Upper lobe of right lung (tissue), 1 donor: ENCODE results near the gene TCF7L1. TPM values are rescaled to one million over a fixed set of nuclear protein-coding genes. Genes with fewer than 3 reads are reported as not detected.
A peak's percentile ranks its signal among the peaks of the same experiment; 100 is the strongest.

Source experiments
- ATAC-seq: fragments of 200-7000 bp; cut with Tn5 transposase; one replicate; pipeline ENCODE4 v1.9.1; 2020; ENCODE audit warnings: mild to moderate bottlenecking, moderate library complexity
- DNase-seq: peaks from one replicate; pipeline ENCODE4 v3.0.0-alpha.2; 2020
- H3K27ac ChIP-seq: fragments of 200-600 bp; one replicate; pipeline ENCODE4 v1.8.0; 2022
- H3K27me3 ChIP-seq: fragments of 200-600 bp; one replicate; pipeline ENCODE4 v1.8.0; 2022; ENCODE audit warnings: mild to moderate bottlenecking
- H3K36me3 ChIP-seq: fragments of 200-600 bp; one replicate; pipeline ENCODE4 v1.8.0; 2022
- H3K4me1 ChIP-seq: fragments of 200-600 bp; one replicate; pipeline ENCODE4 v1.8.0; 2022
- H3K4me3 ChIP-seq: fragments of 200-600 bp; one replicate; pipeline ENCODE4 v1.8.0; 2022; ENCODE audit warnings: mild to moderate bottlenecking
- H3K9me3 ChIP-seq: fragments of 200-600 bp; one replicate; pipeline ENCODE4 v1.8.0; 2022
- CTCF ChIP-seq: fragments of 200-600 bp; IDR thresholded peaks from one replicate; pipeline ENCODE4 v1.8.0; 2022; ENCODE audit warnings: antibody characterized with exemption
- intact Hi-C: fragments of 100-400 bp; cut with DNase I; formaldehyde crosslinking; loops from one replicate; pipeline ENCODE4 v1.11.0; 2022
- total RNA-seq: library from RNA; stranded (reverse); fragmentation: NEBNext Ultra II Directional; extraction: Animal tissue kit (Norgen Biotek cat#: 25700); gene quantifications from one replicate; pipeline ENCODE4 v1.2.1, GENCODE V29; 2021
- donor health status: DM: no; HTN: yes; CAD: no; lungs with severe emphysema.

Gene TCF7L1
- total RNA-seq, 1 donor from 2014 or later, result 21.1 TPM

GRCh38 chr2:85244828-85245227, 111.6 kb downstream of the TCF7L1 start:
- DNase-seq (no peak), ATAC-seq (no peak)
- H3K36me3 ChIP-seq, result no peaks in the 10 kb centered on the region
- H3K27me3 ChIP-seq, result no peaks in the 10 kb centered on the region
- no peak overlapping the region for H3K27ac ChIP-seq
- peaks cover 36% of the 10 kb centered on the region for H3K4me1 ChIP-seq
- H3K4me3 ChIP-seq, result no peak overlapping the region
- H3K9me3 ChIP-seq, result no peaks in the 10 kb centered on the region
- TF ChIP-seq CTCF, result no peak
- intact Hi-C loops, result no loop called here

- H3K9me3 ChIP-seq, result no peaks in the 10 kb centered on the region
- no peaks in the 10 kb centered on the region for H3K36me3 ChIP-seq
- H3K27ac ChIP-seq, result no peak overlapping the region
- no peak for ATAC-seq
- DNase-seq, result no peak
- H3K4me3 ChIP-seq, result no peak overlapping the region
- no peak for TF ChIP-seq CTCF
- H3K27me3 ChIP-seq, result no peaks in the 10 kb centered on the region
- intact Hi-C loops, result no loop called here
- peaks cover 43% of the 10 kb centered on the region for H3K4me1 ChIP-seq
These were observed 112.7 kb downstream of the TCF7L1 start for GRCh38 chr2:85245891-85246290.

GRCh38 chr2:85246348-85246747, 113.2 kb downstream of the TCF7L1 start:
- DNase-seq (no peak), ATAC-seq (peak; percentile 71)
- H3K36me3 ChIP-seq, result no peaks in the 10 kb centered on the region
- peaks cover 41% of the 10 kb centered on the region for H3K4me1 ChIP-seq
- H3K27me3 ChIP-seq, result no peaks in the 10 kb centered on the region
- intact Hi-C loops, result no loop called here
- TF ChIP-seq CTCF, result no peak
- H3K27ac ChIP-seq, result no peak overlapping the region
- H3K9me3 ChIP-seq, result no peaks in the 10 kb centered on the region
- H3K4me3 ChIP-seq, result no peak overlapping the region

GRCh38 chr2:85247610-85248009, 114.4 kb downstream of the TCF7L1 start:
- intact Hi-C loops, result no loop called here
- DNase-seq (no peak), ATAC-seq (no peak)
- H3K4me3 ChIP-seq, result no peak overlapping the region
- H3K36me3 ChIP-seq, result no peaks in the 10 kb centered on the region
- no peaks in the 10 kb centered on the region for H3K27me3 ChIP-seq
- peaks cover 41% of the 10 kb centered on the region for H3K4me1 ChIP-seq
- H3K9me3 ChIP-seq, result no peaks in the 10 kb centered on the region
- H3K27ac ChIP-seq, result no peak overlapping the region
- no peak for TF ChIP-seq CTCF

- H3K4me3 ChIP-seq, result no peak overlapping the region
- H3K27ac ChIP-seq, result peak overlapping the region; percentile 30
- peaks cover 34% of the 10 kb centered on the region for H3K4me1 ChIP-seq
- no peaks in the 10 kb centered on the region for H3K9me3 ChIP-seq
- TF ChIP-seq CTCF, result no peak
- H3K36me3 ChIP-seq, result no peaks in the 10 kb centered on the region
- no peaks in the 10 kb centered on the region for H3K27me3 ChIP-seq
- ATAC-seq (peak; percentile 62), DNase-seq (no peak)
- intact Hi-C loops, result no loop called here
These were observed 115.7 kb downstream of the TCF7L1 start for GRCh38 chr2:85248773-85249509.
